IMR-90 (cell line): ENCODE data around the gene FAF1. TPM values are rescaled to one million over a fixed set of nuclear protein-coding genes. Genes with fewer than 3 reads are reported as not detected.

Source experiments
- ATAC-seq: fragments of 200-7000 bp; cut with Tn5 transposase; 2 replicates; pipeline ENCODE4 v1.9.1; 2020; ENCODE audit warnings: low read depth, mild to moderate bottlenecking, moderate library complexity
- BruUV-seq: library from RNA; stranded (reverse); fragments of 400-500 nt; replicated peaks from 2 replicates; lab custom pipeline; 2021; lab: Mats Ljungman, UMichigan
- CTCF ChIA-PET: fragments of 300-600 bp; formaldehyde crosslinking; extraction: SDS; loops from one replicate; lab custom pipeline; 2021; ENCODE audit warnings: antibody characterized with exemption; lab: Yijun Ruan, JAX
- POLR2A ChIA-PET: fragments of 300-600 bp; sonication (Branson Sonifier 250); formaldehyde crosslinking; loops from one replicate; lab custom pipeline; 2022; ENCODE audit warnings: antibody characterized with exemption; ENCODE audit not compliant: unreplicated experiment; lab: Charles Lee
- DNase-seq: peaks from one replicate; pipeline ENCODE4 v3.0.0; 2013
- H2AFZ ChIP-seq: replicated peaks from 2 replicates; pipeline ENCODE3; 2013; ENCODE audit warnings: low read length, mild to moderate bottlenecking; ENCODE audit not compliant: poor library complexity
- H2AK5ac ChIP-seq: 2 replicates; pipeline ENCODE4 v1.6.1; 2013; ENCODE audit warnings: low read depth, low read length, inconsistent platforms
- H2AK9ac ChIP-seq: replicated peaks from 2 replicates; pipeline ENCODE3; 2013; ENCODE audit warnings: mild to moderate bottlenecking, low read depth, low read length, moderate library complexity; ENCODE audit not compliant: poor library complexity
- H2BK120ac ChIP-seq: 2 replicates; pipeline ENCODE4 v1.6.1; 2013; ENCODE audit warnings: low read depth, low read length, inconsistent platforms
- H2BK15ac ChIP-seq: 3 replicates; pipeline ENCODE4 v1.6.1; 2013; ENCODE audit warnings: low read depth, low read length, inconsistent platforms
- H2BK20ac ChIP-seq: 2 replicates; pipeline ENCODE4 v1.6.1; 2013; ENCODE audit warnings: low read depth, mild to moderate bottlenecking, inconsistent platforms, low read length, moderate library complexity
- H2BK5ac ChIP-seq: 2 replicates; pipeline ENCODE4 v1.6.1; 2013; ENCODE audit warnings: mild to moderate bottlenecking, low read depth, low read length, inconsistent platforms; ENCODE audit not compliant: poor library complexity, severe bottlenecking
- H3K14ac ChIP-seq: replicated peaks from 2 replicates; pipeline ENCODE4 v1.6.1; 2013; ENCODE audit warnings: low read depth, low read length, inconsistent platforms
- H3K18ac ChIP-seq: 2 replicates; pipeline ENCODE4 v1.6.1; 2013; ENCODE audit warnings: low read depth, low read length, control low read depth
- H3K23ac ChIP-seq: 2 replicates; pipeline ENCODE4 v1.6.1; 2013; ENCODE audit warnings: low read depth, low read length, inconsistent platforms
- H3K27ac ChIP-seq: 2 replicates; pipeline ENCODE4 v1.5.1; 2013; ENCODE audit warnings: mild to moderate bottlenecking, control low read depth, low read length; ENCODE audit not compliant: insufficient read depth
- H3K27me3 ChIP-seq: 2 replicates; pipeline ENCODE4 v1.6.1; 2013; ENCODE audit warnings: low read length; ENCODE audit not compliant: control insufficient read depth, insufficient read depth
- H3K36me3 ChIP-seq: 2 replicates; pipeline ENCODE4 v1.6.1; 2013; ENCODE audit warnings: low read length, mixed read lengths; ENCODE audit not compliant: control insufficient read depth, insufficient read depth
- H3K4ac ChIP-seq: 2 replicates; pipeline ENCODE4 v1.6.1; 2013; ENCODE audit warnings: low read depth, low read length, inconsistent platforms
- H3K4me1 ChIP-seq: 2 replicates; pipeline ENCODE4 v1.6.1; 2013; ENCODE audit warnings: low read length, mixed read lengths; ENCODE audit not compliant: control insufficient read depth, insufficient read depth
- H3K4me2 ChIP-seq: 2 replicates; pipeline ENCODE4 v1.6.1; 2013; ENCODE audit warnings: low read depth, mild to moderate bottlenecking, control low read depth, low read length, moderate library complexity
- H3K4me3 ChIP-seq: 2 replicates; pipeline ENCODE4 v1.5.1; 2013; ENCODE audit warnings: low read depth, mild to moderate bottlenecking, control low read depth, low read length, moderate library complexity; ENCODE audit not compliant: insufficient read depth
- H3K56ac ChIP-seq: 2 replicates; pipeline ENCODE4 v1.6.1; 2013; ENCODE audit warnings: low read length, inconsistent platforms; ENCODE audit not compliant: insufficient read depth; ENCODE audit errors: extremely low read depth
- H3K79me1 ChIP-seq, 2 experiments: 2 replicates each; pipeline ENCODE4 v1.6.1; 2013; ENCODE audit warnings: low read length in 2 of 2, inconsistent platforms in 1 of 2, low read depth in 1 of 2
- H3K9ac ChIP-seq: 2 replicates; pipeline ENCODE4 v1.6.1; 2013; ENCODE audit warnings: low read depth, low read length, control low read depth
- H3K9me1 ChIP-seq: 2 replicates; pipeline ENCODE4 v1.6.1; 2013; ENCODE audit warnings: low read length, inconsistent platforms; ENCODE audit not compliant: insufficient read depth
- H3K9me3 ChIP-seq: 2 replicates; pipeline ENCODE4 v1.6.1; 2013; ENCODE audit warnings: low read length; ENCODE audit not compliant: control insufficient read depth, insufficient read depth
- H4K20me1 ChIP-seq: 2 replicates; pipeline ENCODE4 v1.6.1; 2013; ENCODE audit warnings: low read length, inconsistent platforms; ENCODE audit not compliant: insufficient read depth
- H4K5ac ChIP-seq: 2 replicates; pipeline ENCODE4 v1.6.1; 2013; ENCODE audit warnings: mild to moderate bottlenecking, low read depth, low read length, control low read depth
- H4K8ac ChIP-seq, 2 experiments: 2 replicates each; pipeline ENCODE4 v1.6.1; 2013; ENCODE audit warnings: low read depth in 2 of 2, low read length in 2 of 2, control low read depth in 1 of 2, inconsistent platforms in 1 of 2
- H4K91ac ChIP-seq: 2 replicates; pipeline ENCODE4 v1.6.1; 2013; ENCODE audit warnings: low read depth, low read length, inconsistent platforms; ENCODE audit not compliant: insufficient read depth
- BHLHE40 ChIP-seq: fragments of 150-350 bp; IDR thresholded peaks from 2 replicates; pipeline ENCODE4 v1.6.1; 2016; ENCODE audit warnings: mild to moderate bottlenecking, low read depth, low read length
- CEBPB ChIP-seq: IDR thresholded peaks from 2 replicates; pipeline ENCODE4 v1.6.1; 2012; ENCODE audit warnings: low read depth, low read length, improper control_type of control experiment
- NFE2L2 ChIP-seq: fragments of 150-350 bp; IDR thresholded peaks from 2 replicates; pipeline ENCODE4 v1.6.1; 2016; ENCODE audit warnings: low read depth, mild to moderate bottlenecking, low read length
- RCOR1 ChIP-seq: IDR thresholded peaks from 2 replicates; pipeline ENCODE4 v1.6.1; 2012; ENCODE audit warnings: mild to moderate bottlenecking, low read length, improper control_type of control experiment; ENCODE audit not compliant: insufficient replicate concordance
- WGBS, 2 experiments: methylation state at CpG; one replicate each; pipeline versions ENCODE4 v1.1.5 to v1.1.7; 2013; ENCODE audit warnings: missing lambda C conversion rate in 2 of 2; ENCODE audit not compliant: insufficient read length in 1 of 2; ENCODE audit errors: extremely low coverage in 2 of 2; 5-methylcytosine and 5-hydroxymethylcytosine counted together
- dilution Hi-C: fragments of 300-500 bp; cut with HindIII; formaldehyde crosslinking; loops from one replicate; pipeline ENCODE4 v1.14.3; 2018; ENCODE audit warnings: low sequenced_read_pairs; ENCODE audit not compliant: unreplicated experiment
- in situ Hi-C: fragments of 300-500 bp; cut with MboI; formaldehyde crosslinking; loops from 3 replicates; pipeline ENCODE4 v1.14.3; 2019; ENCODE audit warnings: low sequenced_read_pairs, inconsistent platforms, mixed read lengths
- intact Hi-C: fragments of 100-400 bp; cut with micrococcal nuclease; formaldehyde crosslinking; loops from 2 replicates; pipeline ENCODE4 v1.10.0; 2022
- polyA plus RNA-seq, 3 experiments: library from polyadenylated mRNA; depleted of rRNA; stranded (reverse); fragments of >200 nt; gene quantifications; 2 replicates each; pipeline ENCODE4 v1.2.3, GENCODE V29; 2012; ENCODE audit warnings: low replicate concordance in 1 of 3
- total RNA-seq: library from RNA; depleted of rRNA; stranded (reverse); fragments of >200 nt; gene quantifications from 2 replicates; pipeline ENCODE4 v1.2.3, GENCODE V29; 2012
- TF ChIP-seq, protein P1 (sequence below): conservative IDR thresholded peaks from 2 replicates; pipeline ENCODE4 v1.5.1; 2012; ENCODE audit warnings: mild to moderate bottlenecking, low read depth, low read length, improper control_type of control experiment
- TF ChIP-seq, protein P2 (sequence below): fragments of 150-350 bp; IDR thresholded peaks from 2 replicates; pipeline ENCODE4 v1.6.1; 2017; ENCODE audit warnings: mild to moderate bottlenecking, antibody characterized with exemption, low read length, low read depth

The FAF1 gene
- total and polyA plus RNA-seq, 2 of the 4 experiments (the other 2 are of a cell fraction), result 18.8 to 72.9 TPM

DNA sequence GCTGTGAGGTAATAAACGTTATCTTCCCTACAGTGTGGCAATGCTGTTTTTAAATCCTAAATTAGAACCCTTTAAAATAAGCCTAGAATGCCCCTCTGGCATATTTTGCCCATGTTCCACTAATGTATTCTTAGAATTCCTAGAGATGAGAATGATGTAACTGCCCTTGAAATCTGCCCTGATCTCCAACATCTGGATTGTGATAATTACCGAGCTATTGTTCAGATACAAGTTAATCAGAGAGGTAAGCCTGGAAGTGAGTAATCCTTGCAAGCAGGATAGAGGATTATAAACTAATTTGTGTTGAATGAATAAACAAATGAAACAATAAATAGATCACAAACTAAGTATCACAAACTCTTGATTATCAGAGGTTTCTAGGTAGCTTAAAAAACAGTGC lies 429.0 kb downstream of the FAF1 start:
- Histone ChIP-seq H3K4me2 (no peak overlapping the region), H2AFZ (no peak overlapping the region), H3K9me1 (no peaks in the 10 kb centered on the region; the same call in 1 of the 2 replicates), H3K27me3 (no peaks in the 10 kb centered on the region), H3K18ac (peak overlapping the region; percentile 46; the same call in 1 of the 2 replicates), H2BK15ac (no peak overlapping the region), H3K79me1 (no peaks in the 10 kb centered on the region), H3K27ac (no peak overlapping the region), H2AK5ac (no peak overlapping the region), H2AK9ac (no peak overlapping the region), H3K9me3 (no peaks in the 10 kb centered on the region), H3K4me3 (no peak overlapping the region), H2BK5ac (no peak overlapping the region), H2BK120ac (no peak overlapping the region), H3K14ac (no peak overlapping the region), H4K20me1 (no peaks in the 10 kb centered on the region), H3K56ac (no peak overlapping the region), H4K5ac (no peak overlapping the region), H3K36me3 (no peaks in the 10 kb centered on the region), H3K4ac (no peak overlapping the region), H3K9ac (no peak overlapping the region), H3K23ac (no peak overlapping the region), H3K4me1 (peaks cover 2% of the 10 kb centered on the region; the same call in 1 of the 2 replicates), H4K8ac (no peak overlapping the region), H4K91ac (no peak overlapping the region), H2BK20ac (0 out of 2 replicates have a peak overlapping the region, but pooled peaks have one; percentile 10)
- ChIA-PET POLR2A (no interaction called here), CTCF (interaction anchor here (0.6 kb wide), 1 partner anchor 761 kb away, joined by 6 read pairs; no protein-coding TSS in a partner anchor)
- no CpG with 5 or more reads among the region's 2 CpGs for WGBS, 2 experiments
- dilution Hi-C loops (no loop called here), intact Hi-C loops (no loop called here), in situ Hi-C loops (no loop called here)
- DNase-seq (peak; percentile 11), ATAC-seq (no peak)
- TF ChIP-seq CEBPB (no peak), RCOR1 (no peak), BHLHE40 (no peak), NFE2L2 (no peak)
- TF ChIP-seq, protein P1, sequence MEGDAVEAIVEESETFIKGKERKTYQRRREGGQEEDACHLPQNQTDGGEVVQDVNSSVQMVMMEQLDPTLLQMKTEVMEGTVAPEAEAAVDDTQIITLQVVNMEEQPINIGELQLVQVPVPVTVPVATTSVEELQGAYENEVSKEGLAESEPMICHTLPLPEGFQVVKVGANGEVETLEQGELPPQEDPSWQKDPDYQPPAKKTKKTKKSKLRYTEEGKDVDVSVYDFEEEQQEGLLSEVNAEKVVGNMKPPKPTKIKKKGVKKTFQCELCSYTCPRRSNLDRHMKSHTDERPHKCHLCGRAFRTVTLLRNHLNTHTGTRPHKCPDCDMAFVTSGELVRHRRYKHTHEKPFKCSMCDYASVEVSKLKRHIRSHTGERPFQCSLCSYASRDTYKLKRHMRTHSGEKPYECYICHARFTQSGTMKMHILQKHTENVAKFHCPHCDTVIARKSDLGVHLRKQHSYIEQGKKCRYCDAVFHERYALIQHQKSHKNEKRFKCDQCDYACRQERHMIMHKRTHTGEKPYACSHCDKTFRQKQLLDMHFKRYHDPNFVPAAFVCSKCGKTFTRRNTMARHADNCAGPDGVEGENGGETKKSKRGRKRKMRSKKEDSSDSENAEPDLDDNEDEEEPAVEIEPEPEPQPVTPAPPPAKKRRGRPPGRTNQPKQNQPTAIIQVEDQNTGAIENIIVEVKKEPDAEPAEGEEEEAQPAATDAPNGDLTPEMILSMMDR, result no peak
- TF ChIP-seq, protein P2, sequence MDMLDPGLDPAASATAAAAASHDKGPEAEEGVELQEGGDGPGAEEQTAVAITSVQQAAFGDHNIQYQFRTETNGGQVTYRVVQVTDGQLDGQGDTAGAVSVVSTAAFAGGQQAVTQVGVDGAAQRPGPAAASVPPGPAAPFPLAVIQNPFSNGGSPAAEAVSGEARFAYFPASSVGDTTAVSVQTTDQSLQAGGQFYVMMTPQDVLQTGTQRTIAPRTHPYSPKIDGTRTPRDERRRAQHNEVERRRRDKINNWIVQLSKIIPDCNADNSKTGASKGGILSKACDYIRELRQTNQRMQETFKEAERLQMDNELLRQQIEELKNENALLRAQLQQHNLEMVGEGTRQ, result no peak
- BruUV-seq, result no TSS peak
